Measurements from ENCODE around the gene VPS52. TPM values are rescaled to one million over a fixed set of nuclear protein-coding genes. Genes with fewer than 3 reads are reported as not detected.

The VPS52 gene
- total and polyA plus RNA-seq, 9 of the 15 experiments (the other 6 are each of a cell fraction or from before 2014, with no cell fraction given), result 24.4 to 103 (median 40.2) TPM

GRCh38 chr6:33271468-33272274 lies at the start of gene VPS52, which contains the start of gene RPS18 (continued):
- no peak for TF ChIP-seq SMAD2 (IDR thresholded peaks at IDR 0.05; ENCODE audit: low read depth, low read length)
- TF ChIP-seq ZNF253 (CRISPR knock-in tag; conservative IDR thresholded peaks at IDR 0.05), result no peak
- TF ChIP-seq, protein P1, sequence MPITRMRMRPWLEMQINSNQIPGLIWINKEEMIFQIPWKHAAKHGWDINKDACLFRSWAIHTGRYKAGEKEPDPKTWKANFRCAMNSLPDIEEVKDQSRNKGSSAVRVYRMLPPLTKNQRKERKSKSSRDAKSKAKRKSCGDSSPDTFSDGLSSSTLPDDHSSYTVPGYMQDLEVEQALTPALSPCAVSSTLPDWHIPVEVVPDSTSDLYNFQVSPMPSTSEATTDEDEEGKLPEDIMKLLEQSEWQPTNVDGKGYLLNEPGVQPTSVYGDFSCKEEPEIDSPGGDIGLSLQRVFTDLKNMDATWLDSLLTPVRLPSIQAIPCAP (CRISPR knock-in tag; IDR thresholded peaks at IDR 0.05; ENCODE audit: borderline replicate concordance), result 0 out of 2 replicates have a peak, but pooled peaks have one; percentile 70
- no peak for TF ChIP-seq UBTF (IDR thresholded peaks at IDR 0.05; ENCODE audit: borderline replicate concordance in 1 of 2, low read depth in 2 of 2, low read length in 2 of 2)
- TF ChIP-seq ATF7 (IDR thresholded peaks at IDR 0.05), result peak; percentile 93
- TF ChIP-seq, protein P2, sequence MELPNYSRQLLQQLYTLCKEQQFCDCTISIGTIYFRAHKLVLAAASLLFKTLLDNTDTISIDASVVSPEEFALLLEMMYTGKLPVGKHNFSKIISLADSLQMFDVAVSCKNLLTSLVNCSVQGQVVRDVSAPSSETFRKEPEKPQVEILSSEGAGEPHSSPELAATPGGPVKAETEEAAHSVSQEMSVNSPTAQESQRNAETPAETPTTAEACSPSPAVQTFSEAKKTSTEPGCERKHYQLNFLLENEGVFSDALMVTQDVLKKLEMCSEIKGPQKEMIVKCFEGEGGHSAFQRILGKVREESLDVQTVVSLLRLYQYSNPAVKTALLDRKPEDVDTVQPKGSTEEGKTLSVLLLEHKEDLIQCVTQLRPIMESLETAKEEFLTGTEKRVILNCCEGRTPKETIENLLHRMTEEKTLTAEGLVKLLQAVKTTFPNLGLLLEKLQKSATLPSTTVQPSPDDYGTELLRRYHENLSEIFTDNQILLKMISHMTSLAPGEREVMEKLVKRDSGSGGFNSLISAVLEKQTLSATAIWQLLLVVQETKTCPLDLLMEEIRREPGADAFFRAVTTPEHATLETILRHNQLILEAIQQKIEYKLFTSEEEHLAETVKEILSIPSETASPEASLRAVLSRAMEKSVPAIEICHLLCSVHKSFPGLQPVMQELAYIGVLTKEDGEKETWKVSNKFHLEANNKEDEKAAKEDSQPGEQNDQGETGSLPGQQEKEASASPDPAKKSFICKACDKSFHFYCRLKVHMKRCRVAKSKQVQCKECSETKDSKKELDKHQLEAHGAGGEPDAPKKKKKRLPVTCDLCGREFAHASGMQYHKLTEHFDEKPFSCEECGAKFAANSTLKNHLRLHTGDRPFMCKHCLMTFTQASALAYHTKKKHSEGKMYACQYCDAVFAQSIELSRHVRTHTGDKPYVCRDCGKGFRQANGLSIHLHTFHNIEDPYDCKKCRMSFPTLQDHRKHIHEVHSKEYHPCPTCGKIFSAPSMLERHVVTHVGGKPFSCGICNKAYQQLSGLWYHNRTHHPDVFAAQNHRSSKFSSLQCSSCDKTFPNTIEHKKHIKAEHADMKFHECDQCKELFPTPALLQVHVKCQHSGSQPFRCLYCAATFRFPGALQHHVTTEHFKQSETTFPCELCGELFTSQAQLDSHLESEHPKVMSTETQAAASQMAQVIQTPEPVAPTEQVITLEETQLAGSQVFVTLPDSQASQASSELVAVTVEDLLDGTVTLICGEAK (IDR thresholded peaks at IDR 0.05), result peak; percentile 100
- TF ChIP-seq, protein P2 (CRISPR knock-in tag; IDR thresholded peaks at IDR 0.05), result no peak
- TF ChIP-seq JUND (IDR thresholded peaks at IDR 0.05; ENCODE audit: borderline replicate concordance, low read depth, low read length), result peak; percentile 84
- TF ChIP-seq JUND (tag; IDR thresholded peaks at IDR 0.05; ENCODE audit: borderline replicate concordance, low read depth, low read length), result peak; percentile 74; the same call in 2 of the 3 replicates
- TF ChIP-seq NRF1 (conservative IDR thresholded peaks at IDR 0.05 in 1 of 2, IDR thresholded peaks at IDR 0.05 in 1 of 2), result peak in 1 of 2 experiments; percentile 18; a peak in 1 of 4 replicates
- no peak for TF ChIP-seq ZBTB8A (IDR thresholded peaks at IDR 0.05; ENCODE audit: partially characterized antibody)
